Liver (tissue), 3 donors: ENCODE results near the gene BLTP2.

Experiments
- ATF3 ChIP-seq: IDR thresholded peaks from 2 replicates; pipeline ENCODE4 v1.6.1; 2016; ENCODE audit warnings: antibody characterized with exemption
- CTCF ChIP-seq: fragments of 150-350 bp; IDR thresholded peaks from 2 replicates; pipeline ENCODE4 v1.5.1; 2017; ENCODE audit warnings: improper control_type of control experiment, low read depth, low read length; ENCODE audit not compliant: missing input control
- FOXA1 ChIP-seq: IDR thresholded peaks from 2 replicates; pipeline ENCODE4 v1.6.1; 2016; ENCODE audit warnings: antibody characterized with exemption
- GABPA ChIP-seq, 2 donors: IDR thresholded peaks in 1 of 2; conservative IDR thresholded peaks in 1 of 2; 2 replicates each; pipeline ENCODE4 v1.6.1; 2016; ENCODE audit warnings: antibody characterized with exemption in 2 of 2, mild to moderate bottlenecking in 1 of 2, moderate library complexity in 1 of 2
- HNF4G ChIP-seq: IDR thresholded peaks from 2 replicates; pipeline ENCODE4 v1.6.1; 2016; ENCODE audit warnings: antibody characterized with exemption
- JUND ChIP-seq, 2 donors: IDR thresholded peaks; 2 replicates each; pipeline ENCODE4 v1.6.1; 2016; ENCODE audit warnings: antibody characterized with exemption in 2 of 2
- MAX ChIP-seq: IDR thresholded peaks from 2 replicates; pipeline ENCODE4 v1.6.1; 2016; ENCODE audit warnings: antibody characterized with exemption
- RAD21 ChIP-seq, 2 donors: IDR thresholded peaks; 2 replicates each; pipeline ENCODE4 v1.6.1; 2016; ENCODE audit warnings: antibody characterized with exemption in 2 of 2, mild to moderate bottlenecking in 2 of 2
- REST ChIP-seq: IDR thresholded peaks from 2 replicates; pipeline ENCODE4 v1.6.1; 2016; ENCODE audit warnings: antibody characterized with exemption, mild to moderate bottlenecking
- RXRA ChIP-seq, 2 donors: IDR thresholded peaks; 2 replicates each; pipeline ENCODE4 v1.6.1; 2017 to 2018; ENCODE audit warnings: antibody characterized with exemption in 2 of 2, mild to moderate bottlenecking in 1 of 2
- SP1 ChIP-seq: IDR thresholded peaks from 2 replicates; pipeline ENCODE4 v1.6.1; 2018; ENCODE audit warnings: antibody characterized with exemption, mild to moderate bottlenecking
- TAF1 ChIP-seq: conservative IDR thresholded peaks from 2 replicates; pipeline ENCODE4 v1.6.1; 2016; ENCODE audit warnings: antibody characterized with exemption, mild to moderate bottlenecking
- YY1 ChIP-seq: IDR thresholded peaks from 2 replicates; pipeline ENCODE4 v1.6.1; 2016; ENCODE audit warnings: antibody characterized with exemption, mild to moderate bottlenecking
- ZBTB33 ChIP-seq: IDR thresholded peaks from 2 replicates; pipeline ENCODE4 v1.6.1; 2016; ENCODE audit warnings: antibody characterized with exemption
- donor health status: healthy.
- donor health status: healthy.

- TF ChIP-seq REST (no peak), ZBTB33 (no peak), CTCF (no peak), TAF1 (no peak), MAX (no peak), ATF3 (no peak), YY1 (no peak), GABPA (IDR thresholded peaks at IDR 0.05 in 1 of 2, conservative IDR thresholded peaks at IDR 0.05 in 1 of 2) (no peak), RXRA (IDR thresholded peaks at IDR 0.05) (no peak), RAD21 (IDR thresholded peaks at IDR 0.05) (peak; percentile 73 to 81), JUND (IDR thresholded peaks at IDR 0.05) (no peak), FOXA1 (no peak), SP1 (no peak), HNF4G (no peak)
These were observed 40.0 kb upstream of the BLTP2 start for GRCh38 chr17:28684963-28685362.
